Loucy (cell line): ENCODE data around the gene CD68.

Source experiments
- H2AFZ ChIP-seq: fragments of 200-600 bp; sonication (generic); 2 replicates; pipeline ENCODE4 v1.6.0; 2016; ENCODE audit warnings: antibody characterized with exemption, mild to moderate bottlenecking, low read length, moderate library complexity
- H3F3A ChIP-seq: fragments of 200-600 bp; 2 replicates; pipeline ENCODE4 v1.6.0; 2016; ENCODE audit warnings: antibody characterized with exemption, low read depth, mild to moderate bottlenecking
- H3K27me3 ChIP-seq: fragments of 200-600 bp; sonication (generic); 2 replicates; pipeline ENCODE4 v1.6.1; 2014; ENCODE audit warnings: low read length, mild to moderate bottlenecking; ENCODE audit not compliant: insufficient read depth, poor library complexity, severe bottlenecking
- H3K36me3 ChIP-seq: fragments of 200-600 bp; sonication (generic); 2 replicates; pipeline ENCODE4 v1.6.1; 2016; ENCODE audit warnings: low read length; ENCODE audit not compliant: insufficient read depth
- H3K4me1 ChIP-seq: fragments of 200-600 bp; sonication (generic); 2 replicates; pipeline ENCODE4 v1.5.1; 2014; ENCODE audit warnings: low read length, mild to moderate bottlenecking; ENCODE audit not compliant: insufficient read depth, poor library complexity, severe bottlenecking
- H3K4me2 ChIP-seq: fragments of 200-600 bp; sonication (generic); 2 replicates; pipeline ENCODE4 v1.6.0; 2014; ENCODE audit warnings: antibody characterized with exemption, low read length, low read depth, mild to moderate bottlenecking; ENCODE audit not compliant: poor library complexity, severe bottlenecking
- H3K4me3 ChIP-seq: fragments of 200-600 bp; sonication (generic); 2 replicates; pipeline ENCODE4 v1.5.1; 2014; ENCODE audit warnings: low read length, mild to moderate bottlenecking, mixed read lengths; ENCODE audit not compliant: poor library complexity, severe bottlenecking
- H3K79me2 ChIP-seq: fragments of 200-600 bp; sonication (generic); 2 replicates; pipeline ENCODE4 v1.6.1; 2014; ENCODE audit warnings: low read length; ENCODE audit not compliant: insufficient read depth
- H3K9ac ChIP-seq: fragments of 200-600 bp; sonication (generic); 2 replicates; pipeline ENCODE4 v1.6.0; 2014; ENCODE audit warnings: mild to moderate bottlenecking, low read depth, low read length, moderate library complexity; ENCODE audit not compliant: poor library complexity, severe bottlenecking
- H3K9me2 ChIP-seq: fragments of 200-600 bp; sonication (generic); replicated peaks from 2 replicates; pipeline ENCODE4 v1.6.1; 2016; ENCODE audit warnings: low read depth, low read length, mixed read lengths
- H3K9me3 ChIP-seq: fragments of 200-600 bp; sonication (generic); 2 replicates; pipeline ENCODE4 v1.6.1; 2014; ENCODE audit warnings: mild to moderate bottlenecking, antibody characterized with exemption, low read length, low read depth; ENCODE audit not compliant: insufficient read depth
- H4K20me1 ChIP-seq: fragments of 200-600 bp; sonication (generic); 2 replicates; pipeline ENCODE4 v1.6.0; 2014; ENCODE audit warnings: antibody characterized with exemption, low read length, mild to moderate bottlenecking; ENCODE audit not compliant: insufficient read depth, poor library complexity, severe bottlenecking
- CTCF ChIP-seq: fragments of 200-600 bp; sonication (generic); conservative IDR thresholded peaks from 2 replicates; pipeline ENCODE4 v1.5.1; 2014; ENCODE audit warnings: mild to moderate bottlenecking, antibody characterized with exemption, low read length
- EZH2phosphoT487 ChIP-seq: fragments of 200-600 bp; IDR thresholded peaks from 2 replicates; pipeline ENCODE4 v1.6.1; 2018; ENCODE audit warnings: antibody characterized with exemption, mild to moderate bottlenecking, moderate library complexity, borderline replicate concordance

The CD68 gene

GRCh38 chr17:7590743-7591142, 11.3 kb downstream of the CD68 start:
- Histone ChIP-seq H3K4me1 (no peaks in the 10 kb centered on the region), H3K9me2 (no peaks in the 10 kb centered on the region), H2AFZ (no peak overlapping the region), H3F3A (no peaks in the 10 kb centered on the region), H3K4me2 (no peak overlapping the region), H3K36me3 (peaks cover 49% of the 10 kb centered on the region; the same call in 1 of the 2 replicates), H4K20me1 (no peaks in the 10 kb centered on the region), H3K27me3 (no peaks in the 10 kb centered on the region), H3K9me3 (no peaks in the 10 kb centered on the region), H3K79me2 (peaks cover 7% of the 10 kb centered on the region; the same call in 1 of the 2 replicates), H3K9ac (no peak overlapping the region), H3K4me3 (no peak overlapping the region)
- no peak for TF ChIP-seq CTCF
- TF ChIP-seq EZH2phosphoT487, result no peak

- no peaks in the 10 kb centered on the region for H4K20me1 ChIP-seq
- no peak overlapping the region for H3K4me2 ChIP-seq
- H3K9me3 ChIP-seq, result no peaks in the 10 kb centered on the region
- TF ChIP-seq EZH2phosphoT487 (no peak), CTCF (no peak)
- H3K9me2 ChIP-seq, result no peaks in the 10 kb centered on the region
- no peak overlapping the region for H3K4me3 ChIP-seq
- peaks cover under 1% of the 10 kb centered on the region; the same call in 1 of the 2 replicates for H3K79me2 ChIP-seq
- H3F3A ChIP-seq, result no peaks in the 10 kb centered on the region
- no peak overlapping the region for H3K9ac ChIP-seq
- peaks cover 58% of the 10 kb centered on the region; the same call in 1 of the 2 replicates for H3K36me3 ChIP-seq
- H3K27me3 ChIP-seq, result no peaks in the 10 kb centered on the region
- H2AFZ ChIP-seq, result no peak overlapping the region
- no peaks in the 10 kb centered on the region for H3K4me1 ChIP-seq
Measured at GRCh38 chr17:7591596-7591995, 12.2 kb downstream of the CD68 start.

GRCh38 chr17:7592422-7593021, 13.1 kb downstream of the CD68 start:
- Histone ChIP-seq H3K4me3 (no peak overlapping the region), H3K4me2 (no peak overlapping the region), H2AFZ (no peak overlapping the region), H3K9ac (no peak overlapping the region), H3K9me3 (no peaks in the 10 kb centered on the region), H3K27me3 (no peaks in the 10 kb centered on the region), H3K9me2 (no peaks in the 10 kb centered on the region), H3K4me1 (no peaks in the 10 kb centered on the region), H3F3A (no peaks in the 10 kb centered on the region), H4K20me1 (no peaks in the 10 kb centered on the region), H3K36me3 (peaks cover 62% of the 10 kb centered on the region; the same call in 1 of the 2 replicates), H3K79me2 (no peaks in the 10 kb centered on the region)
- no peak for TF ChIP-seq CTCF
- TF ChIP-seq EZH2phosphoT487, result no peak
